K562 (cell line): ENCODE data around the gene NR5A1. TPM values are rescaled to one million over a fixed set of nuclear protein-coding genes. Genes with fewer than 3 reads are reported as not detected.
A peak's percentile ranks its signal among the peaks of the same experiment; 100 is the strongest.

Source experiments
- ATAC-seq: fragments of 200-7000 bp; cut with Tn5 transposase; 3 replicates; pipeline ENCODE4 v1.9.1; 2020; ENCODE audit warnings: moderate library complexity
- BruUV-seq: library from RNA; stranded (reverse); fragments of 400-500 nt; replicated peaks from 2 replicates; lab custom pipeline; 2021; lab: Mats Ljungman, UMichigan
- CTCF ChIA-PET: fragments of 300-600 bp; formaldehyde crosslinking; extraction: SDS; loops from one replicate; lab custom pipeline; 2021; ENCODE audit warnings: low intra/inter-chr PET ratio; lab: Yijun Ruan, JAX
- POLR2A ChIA-PET: fragments of 300-600, 350-650 bp; sonication (Branson Sonifier 250); formaldehyde crosslinking; extraction: SDS; loops from one replicate; lab custom pipeline; 2021; ENCODE audit warnings: antibody characterized with exemption, inconsistent platforms; lab: Yijun Ruan, JAX
- DNase-seq, 4 experiments: peaks; one replicate each; pipeline versions ENCODE4 v3.0.0 to v3.0.0-alpha.2; 2011 to 2018; ENCODE audit warnings: low spot score in 3 of 4, mixed read lengths in 3 of 4; ENCODE audit errors: extremely low read depth in 1 of 4
- FAIRE-seq: peaks from 2 replicates; lab custom pipeline; 2011; peaks lifted over from hg19 to GRCh38; lab: Jason Lieb, UNC
- H2AFZ ChIP-seq: 2 replicates; pipeline ENCODE4 v1.6.0; 2011; ENCODE audit warnings: low read depth, low read length, control low read depth, inconsistent platforms
- H3K27ac ChIP-seq: fragments of 200-600 bp; 3 replicates; pipeline ENCODE4 v1.8.0; 2011; ENCODE audit warnings: low read depth, mild to moderate bottlenecking, control low read depth, inconsistent platforms, low read length, moderate library complexity, mixed read lengths; ENCODE audit errors: extremely low read depth
- H3K27me3 ChIP-seq, 2 experiments: fragments of 300-600 bp in 1 of 2; 2 replicates in 1 of 2; 3 replicates in 1 of 2; pipeline versions ENCODE4 v1.6.0 to v1.8.0; 2011; ENCODE audit warnings: inconsistent platforms in 2 of 2, low read length in 2 of 2, mild to moderate bottlenecking in 1 of 2, mixed read lengths in 1 of 2, moderate library complexity in 1 of 2; ENCODE audit not compliant: control insufficient read depth in 2 of 2, insufficient read depth in 2 of 2
- H3K36me3 ChIP-seq: fragments of 300-600 bp; 3 replicates; pipeline ENCODE4 v1.8.0; 2011; ENCODE audit warnings: mild to moderate bottlenecking, low read length, inconsistent platforms; ENCODE audit not compliant: control insufficient read depth, insufficient read depth
- H3K4me1 ChIP-seq, 2 experiments: fragments of 200-600 bp in 1 of 2; replicated peaks in 1 of 2; 2 replicates in 1 of 2; 3 replicates in 1 of 2; pipeline versions ENCODE4 v1.5.1 to v1.8.0; 2011; ENCODE audit warnings: inconsistent platforms in 2 of 2, low read length in 2 of 2, mild to moderate bottlenecking in 1 of 2, mixed read lengths in 1 of 2, moderate library complexity in 1 of 2; ENCODE audit not compliant: control insufficient read depth in 2 of 2, insufficient read depth in 2 of 2
- H3K4me2 ChIP-seq: 2 replicates; pipeline ENCODE4 v1.6.1; 2011; ENCODE audit warnings: low read length, control low read depth, inconsistent platforms, mixed read lengths; ENCODE audit not compliant: insufficient read depth
- H3K4me3 ChIP-seq: fragments of 200-600 bp; sonication (generic), shearing (Covaris generic); 2 replicates; pipeline ENCODE4 v1.5.1; 2016; ENCODE audit warnings: control low read depth, inconsistent platforms
- H3K79me2 ChIP-seq: fragments of 200-600 bp; 3 replicates; pipeline ENCODE4 v1.8.0; 2011; ENCODE audit warnings: low read length, inconsistent platforms; ENCODE audit not compliant: control insufficient read depth, insufficient read depth
- H3K9ac ChIP-seq, 2 experiments: 2 replicates each; pipeline versions ENCODE4 v1.6.0 to v1.6.1; 2011; ENCODE audit warnings: low read depth in 2 of 2, low read length in 2 of 2, control low read depth in 1 of 2, inconsistent platforms in 1 of 2, mild to moderate bottlenecking in 1 of 2, mixed read lengths in 1 of 2; ENCODE audit not compliant: insufficient read depth in 1 of 2
- H3K9me1 ChIP-seq: one replicate; pipeline ENCODE4 v1.6.0; 2011; ENCODE audit warnings: inconsistent platforms, mild to moderate bottlenecking, low read length, moderate library complexity; ENCODE audit not compliant: control insufficient read depth, insufficient read depth
- H3K9me3 ChIP-seq: replicated peaks from 2 replicates; pipeline ENCODE4 v1.5.1; 2011; ENCODE audit warnings: low read depth, low read length, inconsistent platforms; ENCODE audit not compliant: control insufficient read depth, insufficient read depth
- H4K20me1 ChIP-seq: replicated peaks from 2 replicates; pipeline ENCODE4 v1.6.1; 2011; ENCODE audit warnings: low read length, inconsistent platforms, mixed read lengths; ENCODE audit not compliant: control insufficient read depth, insufficient read depth
- CHAMP1 ChIP-seq: fragments of 450-650 bp; IDR thresholded peaks from 2 replicates; pipeline ENCODE4 v1.6.1; 2016; ENCODE audit warnings: mild to moderate bottlenecking
- GABPA ChIP-seq: fragments of 200-800 bp; sonication (Bioruptor generic); conservative IDR thresholded peaks from 2 replicates; pipeline ENCODE4 v1.6.1; 2016; ENCODE audit warnings: low read depth, missing genetic modification characterization, missing compliant biosample characterization
- WGBS: fragments of 100-300 bp; shearing (Covaris generic); methylation state at CpG from one replicate; pipeline ENCODE4 v1.1.6; 2016; ENCODE audit warnings: low coverage, mixed read lengths; ENCODE audit not compliant: insufficient coverage; ENCODE audit errors: missing lambda C conversion rate; 5-methylcytosine and 5-hydroxymethylcytosine counted together
- in situ Hi-C: fragments of 300-500 bp; cut with MboI; formaldehyde crosslinking; loops from 4 replicates; pipeline ENCODE4 v1.15.0; 2018; ENCODE audit warnings: inconsistent platforms, mixed read lengths
- intact Hi-C: fragments of 100-400 bp; cut with micrococcal nuclease; formaldehyde crosslinking; loops from 2 replicates; pipeline ENCODE4 v1.14.2; 2022
- polyA plus RNA-seq, 8 experiments: library from polyadenylated mRNA; depleted of rRNA in 4 of 8; stranded (reverse) in 5 of 8; unstranded in 3 of 8; fragments of >200 nt; fragmentation: Nextera tagmentation in 2 of 8; fragmentation: Illumina TruSeq in 1 of 8; extraction: Ambion mirVana in 2 of 8; extraction: Trizol in 1 of 8; gene quantifications; 2 replicates each; pipeline versions ENCODE4 v1.2.1 to v1.2.3, GENCODE V29; 2011 to 2014; ENCODE audit warnings: inconsistent platforms in 1 of 8, missing spikeins in 1 of 8
- total RNA-seq, 7 experiments: library from RNA; depleted of rRNA in 6 of 7; stranded (reverse); fragments of >200 nt in 6 of 7; fragmentation: Illumina TruSeq in 2 of 7; extraction: Trizol in 2 of 7; gene quantifications; 2 replicates each; pipeline versions ENCODE4 v1.2.1 to v1.2.3, GENCODE V29; 2011 to 2021; ENCODE audit warnings: low replicate concordance in 1 of 7

The NR5A1 gene
- total and polyA plus RNA-seq, 9 of the 15 experiments (the other 6 are each of a cell fraction or from before 2014, with no cell fraction given) = 0.11 to 0.32 (median 0.20) TPM; not detected in 6

DNA sequence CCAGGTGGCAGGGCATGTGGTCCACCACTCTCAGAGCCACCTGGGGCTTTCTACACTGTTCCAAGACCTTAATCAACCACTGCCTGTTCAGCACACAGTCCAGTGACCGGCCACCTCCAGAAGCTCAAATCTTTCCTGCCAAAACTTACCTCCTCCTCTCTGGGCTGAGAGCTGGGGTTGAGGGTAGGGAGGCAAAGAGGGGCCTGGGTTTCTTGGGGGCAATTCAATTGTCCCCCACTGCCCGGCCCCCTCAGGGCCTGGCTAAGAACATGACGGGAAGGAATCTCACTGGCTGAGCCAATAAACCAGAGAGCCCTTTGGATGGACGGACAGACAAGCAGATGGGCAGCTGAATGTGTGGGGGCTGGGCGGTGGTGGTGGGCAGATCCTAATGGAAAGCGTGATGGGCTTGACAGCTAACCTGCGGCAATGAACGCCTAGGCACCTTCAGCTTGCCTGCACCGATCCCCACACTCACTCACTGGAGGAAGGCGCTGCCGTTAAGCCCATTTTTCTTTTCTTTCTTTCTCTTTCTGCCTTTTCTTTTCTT is 5.4 kb downstream of the NR5A1 start:
- H3K9me1 ChIP-seq = no peaks in the 10 kb centered on the region
- H3K9ac ChIP-seq = 0 out of 4 replicates have a peak overlapping the region, but pooled peaks of 1 of the 2 experiments have one; percentile 43
- H3K9me3 ChIP-seq = no peaks in the 10 kb centered on the region
- ChIA-PET POLR2A (interaction anchor here (0.6 to 1.5 kb wide), 4 partner anchors 9 to 347 kb away, joined by 3 to 6 read pairs (median 5); no protein-coding TSS in a partner anchor), CTCF (no interaction called here)
- TF ChIP-seq CHAMP1 (no peak), GABPA (tag) (no peak)
- H3K4me2 ChIP-seq = no peak overlapping the region
- no peaks in the 10 kb centered on the region for H3K36me3 ChIP-seq
- H3K27ac ChIP-seq = no peak overlapping the region
- 19% methylated on average over 11 of the region's 11 CpGs for WGBS
- H3K4me1 ChIP-seq = peaks cover 0 to 50% of the 10 kb centered on the region in 2 experiments; a peak in 2 of 5 replicates
- H2AFZ ChIP-seq = no peak overlapping the region
- intact Hi-C loops (no loop called here), in situ Hi-C loops (no loop called here)
- FAIRE-seq (no peak), ATAC-seq (no peak), DNase-seq (no peak)
- H3K27me3 ChIP-seq = peaks cover 31 to 71% of the 10 kb centered on the region in 2 experiments; a peak in 4 of 5 replicates
- no peaks in the 10 kb centered on the region for H3K79me2 ChIP-seq
- BruUV-seq = no TSS peak
- H4K20me1 ChIP-seq = peaks cover 15% of the 10 kb centered on the region; the same call in 1 of the 2 replicates
- no peak overlapping the region for H3K4me3 ChIP-seq
